GM10266 (cell line): ENCODE measurements around the gene DTNBP1.

Experiments used
- DNase-seq: peaks from one replicate; pipeline ENCODE4 v3.0.0; 2012; ENCODE audit errors: extremely low spot score
- TF ChIP-seq, protein P1 (sequence below): IDR thresholded peaks from 2 replicates; pipeline ENCODE4 v1.5.1; 2012; ENCODE audit warnings: mild to moderate bottlenecking, low read depth; ENCODE audit not compliant: control insufficient read depth, insufficient read depth; ENCODE audit errors: missing control alignments

The DTNBP1 gene

DNA sequence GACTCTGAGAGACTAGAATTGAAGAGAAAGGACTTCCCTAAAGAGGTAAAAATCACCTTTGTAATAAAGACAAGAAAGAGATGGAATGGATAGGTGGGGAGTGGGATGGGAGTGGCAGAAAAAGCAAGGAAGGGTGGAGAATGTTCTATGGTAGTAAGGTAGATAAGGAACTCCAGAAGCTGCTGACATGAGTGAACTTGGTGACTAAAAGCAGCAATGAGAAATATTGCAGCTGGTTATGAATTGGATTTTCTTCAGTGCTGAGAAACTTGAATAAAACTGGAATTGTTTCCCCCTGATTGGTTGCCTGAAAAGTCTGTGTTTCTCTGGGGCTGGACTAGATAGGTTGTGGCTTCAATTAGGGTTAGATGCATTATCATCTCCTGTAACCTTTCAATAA is 15.7 kb upstream of the DTNBP1 start:
- no peak for DNase-seq
- TF ChIP-seq, protein P1, sequence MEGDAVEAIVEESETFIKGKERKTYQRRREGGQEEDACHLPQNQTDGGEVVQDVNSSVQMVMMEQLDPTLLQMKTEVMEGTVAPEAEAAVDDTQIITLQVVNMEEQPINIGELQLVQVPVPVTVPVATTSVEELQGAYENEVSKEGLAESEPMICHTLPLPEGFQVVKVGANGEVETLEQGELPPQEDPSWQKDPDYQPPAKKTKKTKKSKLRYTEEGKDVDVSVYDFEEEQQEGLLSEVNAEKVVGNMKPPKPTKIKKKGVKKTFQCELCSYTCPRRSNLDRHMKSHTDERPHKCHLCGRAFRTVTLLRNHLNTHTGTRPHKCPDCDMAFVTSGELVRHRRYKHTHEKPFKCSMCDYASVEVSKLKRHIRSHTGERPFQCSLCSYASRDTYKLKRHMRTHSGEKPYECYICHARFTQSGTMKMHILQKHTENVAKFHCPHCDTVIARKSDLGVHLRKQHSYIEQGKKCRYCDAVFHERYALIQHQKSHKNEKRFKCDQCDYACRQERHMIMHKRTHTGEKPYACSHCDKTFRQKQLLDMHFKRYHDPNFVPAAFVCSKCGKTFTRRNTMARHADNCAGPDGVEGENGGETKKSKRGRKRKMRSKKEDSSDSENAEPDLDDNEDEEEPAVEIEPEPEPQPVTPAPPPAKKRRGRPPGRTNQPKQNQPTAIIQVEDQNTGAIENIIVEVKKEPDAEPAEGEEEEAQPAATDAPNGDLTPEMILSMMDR, result no peak

DNA sequence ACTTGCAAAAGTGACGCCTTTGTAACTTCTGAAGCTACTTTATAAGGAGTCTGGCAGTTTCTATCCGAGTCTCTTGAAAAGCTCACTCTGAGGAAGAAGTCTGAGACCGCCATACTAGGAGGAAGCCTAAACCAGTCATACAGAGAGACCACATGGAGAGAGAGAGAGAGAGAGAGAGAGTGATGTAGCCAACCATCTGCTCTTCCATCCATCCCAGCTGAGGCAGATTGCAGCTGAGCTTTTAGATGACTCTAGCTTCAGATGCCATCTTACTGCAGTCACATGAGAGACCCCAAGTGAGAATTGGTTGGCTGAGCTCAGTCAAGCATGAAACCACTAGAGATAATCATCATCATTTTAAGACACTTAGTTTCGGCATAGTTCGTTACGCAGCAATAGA is 15.0 kb upstream of the DTNBP1 start:
- TF ChIP-seq, protein P1, result no peak

DNA sequence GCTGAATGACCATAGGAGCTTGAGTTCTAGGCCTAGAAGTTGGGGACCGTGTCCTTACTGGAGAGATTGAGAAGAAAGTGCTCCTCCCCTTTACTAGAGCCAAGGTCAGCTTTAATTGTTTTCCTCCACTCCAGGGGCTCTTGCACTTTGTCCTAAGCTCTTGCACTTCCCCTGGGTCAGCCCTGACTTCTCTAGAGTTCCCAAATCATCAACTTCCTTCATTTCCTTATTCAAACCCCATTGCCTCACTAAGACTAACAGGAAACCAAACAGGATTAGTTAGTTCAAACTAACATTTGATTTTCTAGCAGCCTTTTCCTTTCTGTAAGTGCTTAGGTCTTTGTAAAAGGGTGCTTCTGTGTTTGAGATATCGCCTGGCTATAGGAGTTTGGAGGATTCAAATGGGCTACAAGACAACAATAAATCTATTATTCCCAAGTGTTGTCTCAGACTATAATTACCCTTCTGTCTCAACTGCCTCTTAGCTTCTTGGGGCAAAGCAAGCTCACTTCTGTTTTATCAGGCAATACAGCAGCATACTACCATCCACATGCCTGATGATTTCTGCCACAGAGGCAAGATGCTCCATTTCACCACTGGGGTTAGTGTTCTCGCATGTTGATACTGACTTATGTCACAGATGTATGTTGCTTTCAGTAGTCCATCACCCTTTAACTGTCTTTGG is 12.8 kb upstream of the DTNBP1 start:
- TF ChIP-seq, protein P1, result no peak
- DNase-seq, result no peak

More for the DNA sequence above, 15.0 kb upstream of the DTNBP1 start:
- no peak for DNase-seq

DNA sequence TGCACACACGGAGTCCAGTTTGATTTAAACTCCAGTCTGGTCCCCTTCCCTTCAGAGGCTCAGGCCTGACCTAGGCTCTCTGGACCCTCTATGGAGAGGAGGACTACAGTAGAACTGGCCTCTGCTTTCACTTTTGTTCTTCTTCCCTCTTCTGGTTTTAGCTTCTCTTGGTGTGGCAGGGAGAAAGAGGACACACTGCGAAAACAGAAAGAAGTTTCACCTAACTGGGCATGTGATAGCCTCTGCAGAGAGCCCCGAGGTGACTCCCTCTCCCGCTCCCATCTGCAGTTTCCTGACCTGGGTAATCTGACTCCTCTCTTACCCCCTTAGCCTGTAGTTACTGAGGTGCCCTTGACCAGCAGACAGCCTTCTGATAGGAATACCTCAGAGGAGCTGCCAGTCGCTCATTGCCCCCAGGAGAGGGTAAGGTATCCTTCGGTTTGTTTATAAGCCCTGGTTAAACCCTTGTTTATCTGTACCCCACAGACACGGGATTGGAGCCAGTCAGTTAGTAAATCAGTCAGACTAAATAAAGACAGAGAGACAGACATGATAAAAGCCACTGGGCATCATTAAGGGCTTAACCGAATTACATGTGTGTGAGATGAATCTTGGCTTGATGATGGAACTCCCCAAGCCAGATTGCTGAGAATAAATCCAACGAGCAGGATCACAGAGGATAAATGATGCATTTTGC is 12.0 kb upstream of the DTNBP1 start:
- DNase-seq, result no peak
- TF ChIP-seq, protein P1, result no peak

DNA sequence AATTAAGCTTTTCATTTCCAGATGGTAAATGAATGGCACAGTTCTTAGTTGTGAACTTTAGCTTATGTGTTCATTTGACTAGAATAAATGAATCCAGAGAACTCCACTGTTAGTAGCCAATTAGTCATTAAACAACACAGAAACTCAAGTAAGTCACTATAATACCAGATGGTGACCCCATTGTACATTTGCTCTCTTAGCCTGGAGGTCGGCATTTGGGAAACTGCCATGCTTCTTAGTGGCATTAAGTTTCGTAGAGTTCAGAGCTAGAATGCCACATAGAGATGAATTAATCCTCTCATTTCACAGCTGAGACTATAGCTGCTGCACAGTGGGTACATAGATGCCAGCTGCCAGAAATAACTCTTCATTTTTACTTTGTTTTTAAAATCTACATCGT is 10.8 kb upstream of the DTNBP1 start:
- TF ChIP-seq, protein P1, result no peak
- no peak for DNase-seq

DNA sequence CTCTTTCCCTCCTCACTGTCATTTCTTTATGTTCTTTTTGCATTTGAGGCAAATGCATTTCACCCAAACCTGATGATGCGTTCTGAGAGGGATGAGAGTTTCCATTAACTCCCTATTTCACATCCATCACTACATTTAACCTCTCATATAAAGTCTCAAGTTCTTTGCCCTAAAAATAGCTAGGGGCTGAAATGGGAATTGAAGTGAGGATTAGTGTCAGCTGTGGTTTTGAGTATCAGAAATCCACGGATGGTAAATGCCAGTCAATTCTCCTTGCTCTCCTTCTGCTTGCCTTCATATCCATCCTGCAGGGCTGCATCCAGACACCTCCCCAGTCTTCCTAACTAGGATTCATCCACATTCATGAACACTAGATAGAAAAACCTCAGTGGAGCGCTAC is 10.0 kb upstream of the DTNBP1 start:
- TF ChIP-seq, protein P1, result no peak

DNA sequence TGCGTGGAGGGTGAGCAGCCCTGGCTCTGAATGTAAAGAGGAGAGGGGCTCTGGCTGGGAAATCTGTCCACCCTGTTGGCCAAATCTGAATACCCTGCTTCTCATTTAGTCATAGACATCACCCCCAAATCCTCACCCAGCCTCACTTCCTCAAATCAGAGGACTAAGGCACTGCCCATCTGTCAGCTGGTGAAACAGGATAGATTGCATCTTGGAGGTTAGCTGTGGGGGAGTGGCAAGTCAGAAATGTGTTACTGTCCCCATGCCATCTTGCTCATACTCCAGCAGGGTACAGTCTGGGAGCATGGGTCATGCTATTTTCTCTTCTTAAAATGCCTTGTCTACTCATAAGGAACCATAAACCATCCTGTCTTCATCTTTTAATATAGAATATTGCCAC is 9.5 kb upstream of the DTNBP1 start:
- TF ChIP-seq, protein P1, result no peak
- DNase-seq, result no peak

More for the DNA sequence above, 10.0 kb upstream of the DTNBP1 start:
- DNase-seq, result no peak
